DMS79 treated with DMSO at 0.1 percent for 48 hours (cell line): ENCODE measurements around the gene PAFAH2.

Experiments used
- DNase-seq: peaks from one replicate; lab custom pipeline; 2025; lab: John Stamatoyannopoulos, UW

PAFAH2 gene

GRCh38 chr1:26031196-26031595 is 33.3 kb upstream of the PAFAH2 start:
- DNase-seq: no peak

GRCh38 chr1:26029864-26030481 is 32.1 kb upstream of the PAFAH2 start:
- DNase-seq: no peak

GRCh38 chr1:26029054-26029863 is 31.4 kb upstream of the PAFAH2 start:
- DNase-seq: no peak

- no peak for DNase-seq
Observed at GRCh38 chr1:26028490-26028980, 30.7 kb upstream of the PAFAH2 start.

- no peak for DNase-seq
Observed at GRCh38 chr1:26027716-26028489, 30.0 kb upstream of the PAFAH2 start.

GRCh38 chr1:26025517-26025916 is 27.7 kb upstream of the PAFAH2 start:
- DNase-seq: no peak

GRCh38 chr1:26025060-26025459 is 27.2 kb upstream of the PAFAH2 start:
- no peak for DNase-seq

- DNase-seq: no peak
Observed at GRCh38 chr1:26023826-26024225, 26.0 kb upstream of the PAFAH2 start.

GRCh38 chr1:26023009-26023408 is 25.1 kb upstream of the PAFAH2 start:
- no peak for DNase-seq

- DNase-seq: no peak
Observed at GRCh38 chr1:26022404-26022779, 24.5 kb upstream of the PAFAH2 start.

- no peak for DNase-seq
Observed at GRCh38 chr1:26021647-26022403, 24.0 kb upstream of the PAFAH2 start, which contains the start of gene EXTL1. Gene EXTL1 (plus strand): TSS chr1:26021775. CDS start chr1:26022647, 872 bp downstream.

GRCh38 chr1:26020941-26021646 is 23.2 kb upstream of the PAFAH2 start:
- no peak for DNase-seq

GRCh38 chr1:26020330-26020768 is 22.5 kb upstream of the PAFAH2 start:
- DNase-seq: no peak

GRCh38 chr1:26019641-26020315 is 21.9 kb upstream of the PAFAH2 start:
- DNase-seq: no peak

GRCh38 chr1:26017606-26018005 is 19.7 kb upstream of the PAFAH2 start:
- no peak for DNase-seq

- DNase-seq: no peak
Observed at GRCh38 chr1:26016953-26017545, 19.2 kb upstream of the PAFAH2 start.

- DNase-seq: peak; percentile 21
Observed at GRCh38 chr1:26016258-26016952, 18.5 kb upstream of the PAFAH2 start.

- DNase-seq: no peak
Observed at GRCh38 chr1:26015358-26015757, 17.5 kb upstream of the PAFAH2 start.

GRCh38 chr1:26014179-26014578 is 16.3 kb upstream of the PAFAH2 start:
- DNase-seq: no peak

- no peak for DNase-seq
Observed at GRCh38 chr1:26012864-26013263, 15.0 kb upstream of the PAFAH2 start.
